A673 (cell line): ENCODE measurements around the gene ENOX2. TPM values are rescaled to one million over a fixed set of nuclear protein-coding genes. Genes with fewer than 3 reads are reported as not detected.

Experiments used
- BruUV-seq: library from RNA; stranded (reverse); fragments of 400-500 nt; replicated peaks from 2 replicates; lab custom pipeline; 2021; lab: Mats Ljungman, UMichigan
- CTCF ChIA-PET: fragments of 300-600 bp; sonication (Branson Sonifier 250); formaldehyde crosslinking; loops from one replicate; lab custom pipeline; 2022; ENCODE audit warnings: antibody characterized with exemption; lab: Charles Lee
- POLR2A ChIA-PET: fragments of 300-600 bp; sonication (Branson Sonifier 250); formaldehyde crosslinking; loops from one replicate; lab custom pipeline; 2022; ENCODE audit warnings: antibody characterized with exemption; ENCODE audit not compliant: low non-redundant PET; lab: Charles Lee
- DNase-seq: peaks from one replicate; pipeline ENCODE4 v3.0.0-alpha.2; 2015; ENCODE audit warnings: low spot score
- H3K27ac ChIP-seq: fragments of 200-600 bp; sonication (generic); 2 replicates; pipeline ENCODE4 v1.5.1; 2016; ENCODE audit warnings: mixed run types, low read depth, mild to moderate bottlenecking, mixed read lengths, antibody characterized with exemption, low read length; ENCODE audit not compliant: poor library complexity, severe bottlenecking
- H3K27me3 ChIP-seq: fragments of 200-600 bp; sonication (generic); replicated peaks from 2 replicates; pipeline ENCODE4 v1.6.1; 2017; ENCODE audit warnings: mixed run types, low read depth, mild to moderate bottlenecking, mixed read lengths, antibody characterized with exemption, low read length; ENCODE audit not compliant: insufficient read depth, poor library complexity
- H3K36me3 ChIP-seq: fragments of 200-600 bp; sonication (generic); 2 replicates; pipeline ENCODE4 v1.6.1; 2016; ENCODE audit warnings: mixed run types, mild to moderate bottlenecking, mixed read lengths, antibody characterized with exemption, low read length; ENCODE audit not compliant: insufficient read depth, poor library complexity, severe bottlenecking
- H3K4me1 ChIP-seq: fragments of 200-600 bp; sonication (generic); 2 replicates; pipeline ENCODE4 v1.6.1; 2017; ENCODE audit warnings: mixed run types, mild to moderate bottlenecking, mixed read lengths, antibody characterized with exemption, low read length; ENCODE audit not compliant: insufficient read depth, poor library complexity, severe bottlenecking
- H3K4me3 ChIP-seq: fragments of 200-600 bp; sonication (generic); 2 replicates; pipeline ENCODE4 v1.5.1; 2016; ENCODE audit warnings: low read depth, mixed run types, mild to moderate bottlenecking, mixed read lengths, low read length; ENCODE audit not compliant: poor library complexity, severe bottlenecking
- H3K9me3 ChIP-seq: fragments of 200-600 bp; sonication (generic); 2 replicates; pipeline ENCODE4 v1.6.1; 2016; ENCODE audit warnings: mixed run types, low read depth, mild to moderate bottlenecking, mixed read lengths, antibody characterized with exemption, low read length; ENCODE audit not compliant: poor library complexity, severe bottlenecking
- EZH2 ChIP-seq: fragments of 200-600 bp; sonication (generic); IDR thresholded peaks from 2 replicates; pipeline ENCODE4 v1.6.1; 2017; ENCODE audit warnings: borderline replicate concordance, low read depth, mild to moderate bottlenecking, mixed read lengths, antibody characterized with exemption, low read length; ENCODE audit not compliant: poor library complexity, severe bottlenecking
- intact Hi-C: fragments of 100-400 bp; cut with micrococcal nuclease; formaldehyde crosslinking; loops from one replicate; pipeline ENCODE4 v1.10.0; 2022; ENCODE audit not compliant: unreplicated experiment
- total RNA-seq: library from RNA; stranded (reverse); gene quantifications from 2 replicates; pipeline ENCODE4 v1.2.3, GENCODE V29; 2021
- TF ChIP-seq, protein P1 (sequence below): fragments of 300-800, 200-600 bp; sonication (generic); conservative IDR thresholded peaks from 2 replicates; pipeline ENCODE4 v1.5.1; 2017; ENCODE audit warnings: low read depth, mild to moderate bottlenecking, antibody characterized with exemption, low read length, moderate library complexity, mixed read lengths

ENOX2 gene
- total RNA-seq, 1 experiment from 2014 or later = 12.9 TPM

- BruUV-seq = no TSS peak
- H3K27ac ChIP-seq = no peak overlapping the region
- no peak for DNase-seq
- TF ChIP-seq EZH2 = no peak
- TF ChIP-seq, protein P1, sequence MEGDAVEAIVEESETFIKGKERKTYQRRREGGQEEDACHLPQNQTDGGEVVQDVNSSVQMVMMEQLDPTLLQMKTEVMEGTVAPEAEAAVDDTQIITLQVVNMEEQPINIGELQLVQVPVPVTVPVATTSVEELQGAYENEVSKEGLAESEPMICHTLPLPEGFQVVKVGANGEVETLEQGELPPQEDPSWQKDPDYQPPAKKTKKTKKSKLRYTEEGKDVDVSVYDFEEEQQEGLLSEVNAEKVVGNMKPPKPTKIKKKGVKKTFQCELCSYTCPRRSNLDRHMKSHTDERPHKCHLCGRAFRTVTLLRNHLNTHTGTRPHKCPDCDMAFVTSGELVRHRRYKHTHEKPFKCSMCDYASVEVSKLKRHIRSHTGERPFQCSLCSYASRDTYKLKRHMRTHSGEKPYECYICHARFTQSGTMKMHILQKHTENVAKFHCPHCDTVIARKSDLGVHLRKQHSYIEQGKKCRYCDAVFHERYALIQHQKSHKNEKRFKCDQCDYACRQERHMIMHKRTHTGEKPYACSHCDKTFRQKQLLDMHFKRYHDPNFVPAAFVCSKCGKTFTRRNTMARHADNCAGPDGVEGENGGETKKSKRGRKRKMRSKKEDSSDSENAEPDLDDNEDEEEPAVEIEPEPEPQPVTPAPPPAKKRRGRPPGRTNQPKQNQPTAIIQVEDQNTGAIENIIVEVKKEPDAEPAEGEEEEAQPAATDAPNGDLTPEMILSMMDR = no peak
- no peaks in the 10 kb centered on the region for H3K9me3 ChIP-seq
- no peak overlapping the region for H3K4me3 ChIP-seq
- POLR2A ChIA-PET = interaction anchor here (0.7 kb wide), 1 partner anchor 12 kb away, joined by 3 read pairs; no protein-coding TSS in a partner anchor
- peaks cover 3% of the 10 kb centered on the region for H3K27me3 ChIP-seq
- no peaks in the 10 kb centered on the region for H3K36me3 ChIP-seq
- CTCF ChIA-PET = no interaction called here
- intact Hi-C loops = no loop called here
- H3K4me1 ChIP-seq = no peaks in the 10 kb centered on the region
These were observed 298.1 kb downstream of the ENOX2 start for GRCh38 chrX:130604882-130605281.

DNA sequence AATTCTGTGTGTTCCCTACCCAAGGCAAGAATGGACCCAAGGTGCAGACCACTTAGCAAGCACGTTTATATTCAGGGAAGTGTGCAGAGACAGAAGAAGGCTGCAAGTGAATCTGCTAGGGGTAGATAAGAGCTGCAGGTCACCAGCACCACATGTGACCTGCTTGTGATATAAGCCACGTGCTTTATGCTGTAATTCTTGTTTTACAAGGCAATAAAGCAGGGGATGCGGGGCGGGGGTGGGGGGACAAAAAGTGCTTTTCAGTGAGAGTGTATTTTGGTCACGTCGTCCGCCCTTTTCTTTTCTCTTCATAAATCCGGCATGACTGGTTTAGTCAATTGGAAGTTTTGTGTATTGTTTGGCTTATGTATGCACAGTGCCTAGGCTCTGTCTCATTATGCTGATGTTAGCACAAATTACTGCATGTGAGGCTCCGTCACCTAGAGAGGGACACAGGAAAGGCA, 308.5 kb downstream of the ENOX2 start:
- no peaks in the 10 kb centered on the region for H3K36me3 ChIP-seq
- intact Hi-C loops = no loop called here
- ChIA-PET POLR2A (no interaction called here), CTCF (no interaction called here)
- H3K9me3 ChIP-seq = no peaks in the 10 kb centered on the region
- H3K4me3 ChIP-seq = no peak overlapping the region
- H3K27me3 ChIP-seq = no peaks in the 10 kb centered on the region
- no peaks in the 10 kb centered on the region for H3K4me1 ChIP-seq
- no TSS peak for BruUV-seq
- H3K27ac ChIP-seq = no peak overlapping the region
- DNase-seq = no peak
- TF ChIP-seq EZH2 = no peak
- TF ChIP-seq, protein P1 = no peak

GRCh38 chrX:130593911-130594310, 309.1 kb downstream of the ENOX2 start:
- TF ChIP-seq, protein P1 = no peak
- no peak for TF ChIP-seq EZH2
- Histone ChIP-seq H3K9me3 (no peaks in the 10 kb centered on the region), H3K36me3 (no peaks in the 10 kb centered on the region), H3K4me1 (no peaks in the 10 kb centered on the region), H3K27ac (no peak overlapping the region), H3K27me3 (no peaks in the 10 kb centered on the region), H3K4me3 (no peak overlapping the region)
- no TSS peak for BruUV-seq
- ChIA-PET CTCF (no interaction called here), POLR2A (no interaction called here)
- DNase-seq = no peak
- intact Hi-C loops = no loop called here
